Esophagus muscularis mucosa (tissue), 3 donors: ENCODE measurements around the gene RPL34.

Experiments used
- POLR2A ChIP-seq: fragments of 450-650 bp; IDR thresholded peaks from one replicate; pipeline ENCODE4 v1.6.1; 2017; ENCODE audit warnings: antibody characterized with exemption, moderate library complexity, mild to moderate bottlenecking, low read depth
- POLR2AphosphoS5 ChIP-seq, 2 donors: sonication (generic); formaldehyde crosslinking; IDR thresholded peaks; one replicate each; pipeline ENCODE4 v1.6.1; 2017; ENCODE audit warnings: antibody characterized with exemption in 2 of 2
- TF ChIP-seq, protein P1 (sequence below), 3 experiments: fragments of 200-600 bp in 2 of 3; fragments of 450-650 bp in 1 of 3; sonication (generic) in 2 of 3; IDR thresholded peaks; one replicate each; pipeline ENCODE4 v1.5.1; 2017 to 2019; ENCODE audit warnings: antibody characterized with exemption in 3 of 3, mild to moderate bottlenecking in 2 of 3, moderate library complexity in 1 of 3

DNA sequence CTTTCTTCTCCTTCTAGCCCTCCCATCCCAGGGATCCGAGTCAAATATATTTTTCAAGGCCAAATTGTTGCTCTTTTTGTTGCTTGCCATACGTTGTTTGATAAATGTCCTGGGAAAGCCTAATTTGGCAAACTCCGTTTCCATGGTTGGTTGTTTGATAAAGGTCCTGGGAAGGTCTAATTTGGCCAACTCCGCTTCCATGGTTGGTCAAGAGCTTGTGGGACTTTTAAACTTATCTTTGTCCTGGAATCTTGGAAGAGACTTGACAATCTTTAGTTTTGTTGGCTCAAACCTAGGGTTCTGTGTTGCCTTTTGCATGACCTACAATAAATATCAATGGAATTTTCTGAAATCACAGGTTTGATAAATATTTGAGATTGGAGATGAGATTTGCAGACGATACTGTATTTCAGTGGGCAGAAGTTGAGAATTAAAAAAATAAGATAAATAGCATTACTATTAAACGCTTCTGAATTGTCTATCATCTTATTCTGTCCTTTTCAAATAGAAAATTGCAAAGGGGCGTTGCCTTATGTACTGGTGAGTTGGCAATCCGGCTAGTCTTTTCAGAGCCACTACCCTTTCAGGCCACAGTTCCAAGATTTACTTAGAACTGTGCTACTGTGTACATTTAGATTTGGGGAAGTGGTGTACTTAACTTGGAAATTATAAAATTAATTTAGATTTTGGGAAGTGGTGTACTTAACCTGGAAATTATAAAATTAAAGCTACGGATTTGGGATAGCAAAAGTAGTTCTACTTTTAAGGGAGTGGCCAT lies 30.8 kb downstream of the RPL34 start:
- TF ChIP-seq, protein P1, sequence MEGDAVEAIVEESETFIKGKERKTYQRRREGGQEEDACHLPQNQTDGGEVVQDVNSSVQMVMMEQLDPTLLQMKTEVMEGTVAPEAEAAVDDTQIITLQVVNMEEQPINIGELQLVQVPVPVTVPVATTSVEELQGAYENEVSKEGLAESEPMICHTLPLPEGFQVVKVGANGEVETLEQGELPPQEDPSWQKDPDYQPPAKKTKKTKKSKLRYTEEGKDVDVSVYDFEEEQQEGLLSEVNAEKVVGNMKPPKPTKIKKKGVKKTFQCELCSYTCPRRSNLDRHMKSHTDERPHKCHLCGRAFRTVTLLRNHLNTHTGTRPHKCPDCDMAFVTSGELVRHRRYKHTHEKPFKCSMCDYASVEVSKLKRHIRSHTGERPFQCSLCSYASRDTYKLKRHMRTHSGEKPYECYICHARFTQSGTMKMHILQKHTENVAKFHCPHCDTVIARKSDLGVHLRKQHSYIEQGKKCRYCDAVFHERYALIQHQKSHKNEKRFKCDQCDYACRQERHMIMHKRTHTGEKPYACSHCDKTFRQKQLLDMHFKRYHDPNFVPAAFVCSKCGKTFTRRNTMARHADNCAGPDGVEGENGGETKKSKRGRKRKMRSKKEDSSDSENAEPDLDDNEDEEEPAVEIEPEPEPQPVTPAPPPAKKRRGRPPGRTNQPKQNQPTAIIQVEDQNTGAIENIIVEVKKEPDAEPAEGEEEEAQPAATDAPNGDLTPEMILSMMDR (IDR thresholded peaks at IDR 0.05) = no peak
- TF ChIP-seq POLR2AphosphoS5 (IDR thresholded peaks at IDR 0.05) = no peak
- TF ChIP-seq POLR2A = no peak
